Trophoblast cell (in vitro differentiated cells and primary cell): ENCODE results near the gene PEX14.

Experiments used
- DNase-seq, 2 donors: peaks; one replicate each; pipeline ENCODE4 v3.0.0-alpha.2; 2016
- H2AFZ ChIP-seq: 2 replicates; pipeline ENCODE4 v1.6.1; 2013; ENCODE audit warnings: low read length, moderate library complexity, mild to moderate bottlenecking; ENCODE audit not compliant: insufficient read depth, poor library complexity
- H2AK5ac ChIP-seq: 2 replicates; pipeline ENCODE4 v1.6.1; 2013; ENCODE audit warnings: mild to moderate bottlenecking, low read length
- H2BK120ac ChIP-seq: 2 replicates; pipeline ENCODE4 v1.6.1; 2013; ENCODE audit warnings: low read length, mild to moderate bottlenecking, moderate library complexity; ENCODE audit not compliant: insufficient read depth, poor library complexity
- H2BK12ac ChIP-seq: 2 replicates; pipeline ENCODE4 v1.6.1; 2013; ENCODE audit warnings: mild to moderate bottlenecking, low read length, moderate library complexity
- H2BK5ac ChIP-seq: 2 replicates; pipeline ENCODE4 v1.6.1; 2013; ENCODE audit warnings: low read length, low read depth, moderate library complexity, mild to moderate bottlenecking; ENCODE audit not compliant: poor library complexity
- H3K14ac ChIP-seq: 2 replicates; pipeline ENCODE4 v1.6.1; 2013; ENCODE audit warnings: mild to moderate bottlenecking, low read length
- H3K18ac ChIP-seq: 2 replicates; pipeline ENCODE4 v1.6.1; 2013; ENCODE audit warnings: mild to moderate bottlenecking, low read length
- H3K23ac ChIP-seq: 2 replicates; pipeline ENCODE4 v1.6.1; 2013; ENCODE audit warnings: low read length
- H3K27ac ChIP-seq: 2 replicates; pipeline ENCODE4 v1.5.1; 2013; ENCODE audit warnings: low read depth, mild to moderate bottlenecking, inconsistent platforms, low read length, moderate library complexity
- H3K27me3 ChIP-seq: 2 replicates; pipeline ENCODE4 v1.6.1; 2013; ENCODE audit warnings: inconsistent platforms, mild to moderate bottlenecking, low read length, moderate library complexity; ENCODE audit not compliant: insufficient read depth
- H3K36me3 ChIP-seq, 2 experiments: 1 replicate in 1 of 2; 2 replicates in 1 of 2; pipeline ENCODE4 v1.6.1; 2013; ENCODE audit warnings: low read length in 2 of 2, mild to moderate bottlenecking in 2 of 2, moderate library complexity in 1 of 2; ENCODE audit not compliant: insufficient read depth in 2 of 2, control insufficient read depth in 1 of 2
- H3K4ac ChIP-seq: 2 replicates; pipeline ENCODE4 v1.6.1; 2013; ENCODE audit warnings: low read depth, mild to moderate bottlenecking, low read length, moderate library complexity
- H3K4me1 ChIP-seq, 2 experiments: 1 replicate in 1 of 2; 2 replicates in 1 of 2; pipeline ENCODE4 v1.6.1; 2013; ENCODE audit warnings: low read length in 2 of 2, mild to moderate bottlenecking in 2 of 2, moderate library complexity in 1 of 2; ENCODE audit not compliant: insufficient read depth in 2 of 2, control insufficient read depth in 1 of 2
- H3K4me2 ChIP-seq: 2 replicates; pipeline ENCODE4 v1.6.1; 2013; ENCODE audit warnings: inconsistent platforms, mild to moderate bottlenecking, low read length, moderate library complexity
- H3K4me3 ChIP-seq: 2 replicates; pipeline ENCODE4 v1.5.1; 2013; ENCODE audit warnings: mild to moderate bottlenecking, low read depth, low read length, inconsistent platforms
- H3K79me1 ChIP-seq: one replicate; pipeline ENCODE4 v1.6.1; 2013; ENCODE audit warnings: low read length
- H3K79me2 ChIP-seq: 2 replicates; pipeline ENCODE4 v1.6.1; 2013; ENCODE audit warnings: low read length, mild to moderate bottlenecking; ENCODE audit not compliant: control insufficient read depth, insufficient read depth, poor library complexity
- H3K9ac ChIP-seq: 2 replicates; pipeline ENCODE4 v1.6.1; 2013; ENCODE audit warnings: mild to moderate bottlenecking, low read length
- H3K9me3 ChIP-seq: 2 replicates; pipeline ENCODE4 v1.6.1; 2013; ENCODE audit warnings: low read depth, mild to moderate bottlenecking, control low read depth, inconsistent platforms, low read length; ENCODE audit not compliant: insufficient read depth
- H4K12ac ChIP-seq: 2 replicates; pipeline ENCODE4 v1.6.1; 2013; ENCODE audit warnings: low read depth, mild to moderate bottlenecking, low read length, moderate library complexity
- H4K8ac ChIP-seq: 2 replicates; pipeline ENCODE4 v1.6.1; 2013; ENCODE audit warnings: low read depth, mild to moderate bottlenecking, low read length, moderate library complexity
- H4K91ac ChIP-seq: one replicate; pipeline ENCODE4 v1.6.1; 2013; ENCODE audit warnings: low read depth, mild to moderate bottlenecking, low read length, moderate library complexity
- WGBS: extraction: QIAGEN DNeasy Blood & Tissue Kit; methylation state at CpG from one replicate; pipeline ENCODE4 v1.1.7; 2013; ENCODE audit warnings: missing lambda C conversion rate; ENCODE audit not compliant: insufficient read length, insufficient coverage; ENCODE audit errors: extremely low coverage; 5-methylcytosine and 5-hydroxymethylcytosine counted together

The PEX14 gene

GRCh38 chr1:10623686-10624145 is 149.0 kb downstream of the PEX14 start:
- no peak overlapping the region for H3K14ac ChIP-seq
- no peaks in the 10 kb centered on the region for H3K27me3 ChIP-seq
- no peak overlapping the region for H3K4ac ChIP-seq
- H2BK120ac ChIP-seq: no peak overlapping the region
- no peak overlapping the region for H2BK12ac ChIP-seq
- peaks cover 2% of the 10 kb centered on the region for H3K9me3 ChIP-seq
- H3K27ac ChIP-seq: no peak overlapping the region
- no CpG with 5 or more reads among the region's 12 CpGs for WGBS
- no peak overlapping the region for H4K12ac ChIP-seq
- H4K8ac ChIP-seq: no peak overlapping the region
- H2BK5ac ChIP-seq: no peak overlapping the region
- no peaks in the 10 kb centered on the region for H3K79me2 ChIP-seq
- no peak overlapping the region for H3K4me3 ChIP-seq
- no peaks in the 10 kb centered on the region for H3K4me1 ChIP-seq
- no peak overlapping the region for H3K23ac ChIP-seq
- no peak overlapping the region for H4K91ac ChIP-seq
- H2AFZ ChIP-seq: no peak overlapping the region
- no peak overlapping the region for H3K9ac ChIP-seq
- no peak overlapping the region for H3K4me2 ChIP-seq
- no peak for DNase-seq
- no peaks in the 10 kb centered on the region for H3K79me1 ChIP-seq
- peaks cover 8 to 19% of the 10 kb centered on the region in 2 experiments for H3K36me3 ChIP-seq
- H2AK5ac ChIP-seq: no peak overlapping the region
- no peak overlapping the region for H3K18ac ChIP-seq

GRCh38 chr1:10624256-10625050 is 149.7 kb downstream of the PEX14 start:
- H3K18ac ChIP-seq: no peak overlapping the region
- no peak overlapping the region for H2BK120ac ChIP-seq

GRCh38 chr1:10625076-10625475 is 150.3 kb downstream of the PEX14 start:
- H2BK120ac ChIP-seq: no peak overlapping the region
- no peak for DNase-seq
- no peak overlapping the region for H2BK5ac ChIP-seq
- no peak overlapping the region for H4K12ac ChIP-seq
- no peaks in the 10 kb centered on the region for H3K4me1 ChIP-seq
- H3K14ac ChIP-seq: no peak overlapping the region
- H3K9ac ChIP-seq: no peak overlapping the region
- H3K4ac ChIP-seq: no peak overlapping the region
- no peak overlapping the region for H2AK5ac ChIP-seq
- H4K8ac ChIP-seq: no peak overlapping the region
- no peak overlapping the region for H3K4me3 ChIP-seq
- H4K91ac ChIP-seq: no peak overlapping the region
- no CpG with 5 or more reads among the region's 9 CpGs for WGBS
- no peak overlapping the region for H3K18ac ChIP-seq
- H2BK12ac ChIP-seq: no peak overlapping the region
- H3K79me2 ChIP-seq: no peaks in the 10 kb centered on the region
- no peaks in the 10 kb centered on the region for H3K27me3 ChIP-seq
- no peak overlapping the region for H2AFZ ChIP-seq
- peaks cover 8 to 22% of the 10 kb centered on the region in 2 experiments for H3K36me3 ChIP-seq
- no peak overlapping the region for H3K23ac ChIP-seq
- no peak overlapping the region for H3K27ac ChIP-seq
- peaks cover 2% of the 10 kb centered on the region for H3K9me3 ChIP-seq
- H3K79me1 ChIP-seq: no peaks in the 10 kb centered on the region
- H3K4me2 ChIP-seq: no peak overlapping the region

More at GRCh38 chr1:10624256-10625050, 149.7 kb downstream of the PEX14 start:
- Histone ChIP-seq H4K12ac (no peak overlapping the region), H3K36me3 (peaks cover 8 to 20% of the 10 kb centered on the region in 2 experiments), H3K9ac (no peak overlapping the region), H2BK12ac (no peak overlapping the region), H2AK5ac (no peak overlapping the region), H3K4ac (no peak overlapping the region), H3K4me3 (no peak overlapping the region), H3K79me2 (no peaks in the 10 kb centered on the region), H3K9me3 (peaks cover 2% of the 10 kb centered on the region), H2BK5ac (no peak overlapping the region), H3K27me3 (no peaks in the 10 kb centered on the region), H3K14ac (no peak overlapping the region), H2AFZ (no peak overlapping the region), H4K91ac (no peak overlapping the region), H3K23ac (no peak overlapping the region), H3K4me2 (no peak overlapping the region), H3K4me1 (no peaks in the 10 kb centered on the region), H3K27ac (no peak overlapping the region), H4K8ac (no peak overlapping the region), H3K79me1 (no peaks in the 10 kb centered on the region)
- DNase-seq: no peak
- no CpG with 5 or more reads among the region's 26 CpGs for whole genome bisulfite sequencing

GRCh38 chr1:10625554-10625953 is 150.8 kb downstream of the PEX14 start:
- H3K79me2 ChIP-seq: no peaks in the 10 kb centered on the region
- H3K9ac ChIP-seq: no peak overlapping the region
- no peak overlapping the region for H4K91ac ChIP-seq
- no peak overlapping the region for H2BK5ac ChIP-seq
- H3K79me1 ChIP-seq: no peaks in the 10 kb centered on the region
- peaks cover 8 to 22% of the 10 kb centered on the region in 2 experiments for H3K36me3 ChIP-seq
- H3K4me1 ChIP-seq: no peaks in the 10 kb centered on the region
- no peak overlapping the region for H2BK120ac ChIP-seq
- H3K23ac ChIP-seq: no peak overlapping the region
- H2AFZ ChIP-seq: no peak overlapping the region
- no CpG with 5 or more reads among the region's 10 CpGs for WGBS
- H2BK12ac ChIP-seq: no peak overlapping the region
- no peak overlapping the region for H3K4ac ChIP-seq
- no peaks in the 10 kb centered on the region for H3K27me3 ChIP-seq
- no peak overlapping the region for H3K4me2 ChIP-seq
- peaks cover 2% of the 10 kb centered on the region for H3K9me3 ChIP-seq
- no peak overlapping the region for H3K18ac ChIP-seq
- H3K27ac ChIP-seq: no peak overlapping the region
- H4K12ac ChIP-seq: no peak overlapping the region
- no peak overlapping the region for H4K8ac ChIP-seq
- no peak overlapping the region for H2AK5ac ChIP-seq
- H3K14ac ChIP-seq: no peak overlapping the region
- H3K4me3 ChIP-seq: no peak overlapping the region
- DNase-seq: no peak
